ENCODE measurements around the gene CEACAM19. TPM values are rescaled to one million over a fixed set of nuclear protein-coding genes. Genes with fewer than 3 reads are reported as not detected.

CEACAM19 gene
- total and polyA plus RNA-seq, 2 of the 8 experiments (the other 6 are each of a cell fraction or from before 2014, with no cell fraction given) = 3.1 to 3.4 TPM

DNA sequence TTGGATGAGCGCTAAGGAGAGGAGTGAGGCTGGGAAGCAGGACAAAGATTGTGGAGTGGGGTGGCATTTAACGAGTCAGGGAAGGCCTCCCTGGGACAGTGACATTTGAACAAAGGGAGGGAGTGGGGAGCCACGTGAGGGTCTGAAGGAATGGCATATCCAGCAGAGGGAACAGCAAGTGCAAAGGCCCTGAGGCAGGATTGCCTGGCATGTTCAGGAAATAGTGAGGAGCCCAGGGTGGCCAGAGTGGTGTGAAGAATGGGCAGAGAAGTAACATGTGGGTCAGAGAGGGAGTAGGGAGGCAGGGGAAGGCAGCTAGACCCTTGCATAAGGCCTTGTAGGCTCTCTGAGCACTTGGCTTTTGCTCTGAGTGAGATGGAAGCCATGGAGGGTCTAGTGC is 42.5 kb upstream of the CEACAM19 start (continued):
- TF ChIP-seq, protein P1, sequence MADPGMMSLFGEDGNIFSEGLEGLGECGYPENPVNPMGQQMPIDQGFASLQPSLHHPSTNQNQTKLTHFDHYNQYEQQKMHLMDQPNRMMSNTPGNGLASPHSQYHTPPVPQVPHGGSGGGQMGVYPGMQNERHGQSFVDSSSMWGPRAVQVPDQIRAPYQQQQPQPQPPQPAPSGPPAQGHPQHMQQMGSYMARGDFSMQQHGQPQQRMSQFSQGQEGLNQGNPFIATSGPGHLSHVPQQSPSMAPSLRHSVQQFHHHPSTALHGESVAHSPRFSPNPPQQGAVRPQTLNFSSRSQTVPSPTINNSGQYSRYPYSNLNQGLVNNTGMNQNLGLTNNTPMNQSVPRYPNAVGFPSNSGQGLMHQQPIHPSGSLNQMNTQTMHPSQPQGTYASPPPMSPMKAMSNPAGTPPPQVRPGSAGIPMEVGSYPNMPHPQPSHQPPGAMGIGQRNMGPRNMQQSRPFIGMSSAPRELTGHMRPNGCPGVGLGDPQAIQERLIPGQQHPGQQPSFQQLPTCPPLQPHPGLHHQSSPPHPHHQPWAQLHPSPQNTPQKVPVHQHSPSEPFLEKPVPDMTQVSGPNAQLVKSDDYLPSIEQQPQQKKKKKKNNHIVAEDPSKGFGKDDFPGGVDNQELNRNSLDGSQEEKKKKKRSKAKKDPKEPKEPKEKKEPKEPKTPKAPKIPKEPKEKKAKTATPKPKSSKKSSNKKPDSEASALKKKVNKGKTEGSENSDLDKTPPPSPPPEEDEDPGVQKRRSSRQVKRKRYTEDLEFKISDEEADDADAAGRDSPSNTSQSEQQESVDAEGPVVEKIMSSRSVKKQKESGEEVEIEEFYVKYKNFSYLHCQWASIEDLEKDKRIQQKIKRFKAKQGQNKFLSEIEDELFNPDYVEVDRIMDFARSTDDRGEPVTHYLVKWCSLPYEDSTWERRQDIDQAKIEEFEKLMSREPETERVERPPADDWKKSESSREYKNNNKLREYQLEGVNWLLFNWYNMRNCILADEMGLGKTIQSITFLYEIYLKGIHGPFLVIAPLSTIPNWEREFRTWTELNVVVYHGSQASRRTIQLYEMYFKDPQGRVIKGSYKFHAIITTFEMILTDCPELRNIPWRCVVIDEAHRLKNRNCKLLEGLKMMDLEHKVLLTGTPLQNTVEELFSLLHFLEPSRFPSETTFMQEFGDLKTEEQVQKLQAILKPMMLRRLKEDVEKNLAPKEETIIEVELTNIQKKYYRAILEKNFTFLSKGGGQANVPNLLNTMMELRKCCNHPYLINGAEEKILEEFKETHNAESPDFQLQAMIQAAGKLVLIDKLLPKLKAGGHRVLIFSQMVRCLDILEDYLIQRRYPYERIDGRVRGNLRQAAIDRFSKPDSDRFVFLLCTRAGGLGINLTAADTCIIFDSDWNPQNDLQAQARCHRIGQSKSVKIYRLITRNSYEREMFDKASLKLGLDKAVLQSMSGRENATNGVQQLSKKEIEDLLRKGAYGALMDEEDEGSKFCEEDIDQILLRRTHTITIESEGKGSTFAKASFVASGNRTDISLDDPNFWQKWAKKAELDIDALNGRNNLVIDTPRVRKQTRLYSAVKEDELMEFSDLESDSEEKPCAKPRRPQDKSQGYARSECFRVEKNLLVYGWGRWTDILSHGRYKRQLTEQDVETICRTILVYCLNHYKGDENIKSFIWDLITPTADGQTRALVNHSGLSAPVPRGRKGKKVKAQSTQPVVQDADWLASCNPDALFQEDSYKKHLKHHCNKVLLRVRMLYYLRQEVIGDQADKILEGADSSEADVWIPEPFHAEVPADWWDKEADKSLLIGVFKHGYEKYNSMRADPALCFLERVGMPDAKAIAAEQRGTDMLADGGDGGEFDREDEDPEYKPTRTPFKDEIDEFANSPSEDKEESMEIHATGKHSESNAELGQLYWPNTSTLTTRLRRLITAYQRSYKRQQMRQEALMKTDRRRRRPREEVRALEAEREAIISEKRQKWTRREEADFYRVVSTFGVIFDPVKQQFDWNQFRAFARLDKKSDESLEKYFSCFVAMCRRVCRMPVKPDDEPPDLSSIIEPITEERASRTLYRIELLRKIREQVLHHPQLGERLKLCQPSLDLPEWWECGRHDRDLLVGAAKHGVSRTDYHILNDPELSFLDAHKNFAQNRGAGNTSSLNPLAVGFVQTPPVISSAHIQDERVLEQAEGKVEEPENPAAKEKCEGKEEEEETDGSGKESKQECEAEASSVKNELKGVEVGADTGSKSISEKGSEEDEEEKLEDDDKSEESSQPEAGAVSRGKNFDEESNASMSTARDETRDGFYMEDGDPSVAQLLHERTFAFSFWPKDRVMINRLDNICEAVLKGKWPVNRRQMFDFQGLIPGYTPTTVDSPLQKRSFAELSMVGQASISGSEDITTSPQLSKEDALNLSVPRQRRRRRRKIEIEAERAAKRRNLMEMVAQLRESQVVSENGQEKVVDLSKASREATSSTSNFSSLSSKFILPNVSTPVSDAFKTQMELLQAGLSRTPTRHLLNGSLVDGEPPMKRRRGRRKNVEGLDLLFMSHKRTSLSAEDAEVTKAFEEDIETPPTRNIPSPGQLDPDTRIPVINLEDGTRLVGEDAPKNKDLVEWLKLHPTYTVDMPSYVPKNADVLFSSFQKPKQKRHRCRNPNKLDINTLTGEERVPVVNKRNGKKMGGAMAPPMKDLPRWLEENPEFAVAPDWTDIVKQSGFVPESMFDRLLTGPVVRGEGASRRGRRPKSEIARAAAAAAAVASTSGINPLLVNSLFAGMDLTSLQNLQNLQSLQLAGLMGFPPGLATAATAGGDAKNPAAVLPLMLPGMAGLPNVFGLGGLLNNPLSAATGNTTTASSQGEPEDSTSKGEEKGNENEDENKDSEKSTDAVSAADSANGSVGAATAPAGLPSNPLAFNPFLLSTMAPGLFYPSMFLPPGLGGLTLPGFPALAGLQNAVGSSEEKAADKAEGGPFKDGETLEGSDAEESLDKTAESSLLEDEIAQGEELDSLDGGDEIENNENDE (IDR thresholded peaks at IDR 0.05; ENCODE audit: insufficient replicate concordance, low read length) = no peak
- TF ChIP-seq BRCA1 (IDR thresholded peaks at IDR 0.05; ENCODE audit: low read depth, low read length) = no peak
- no peak for TF ChIP-seq SAP30 (IDR thresholded peaks at IDR 0.05; ENCODE audit: insufficient read depth, insufficient replicate concordance, low read length)
- no peak for TF ChIP-seq EZH2 (IDR thresholded peaks at IDR 0.05; ENCODE audit: low read depth, low read length, severe bottlenecking)
- no peak for TF ChIP-seq NANOG (IDR thresholded peaks at IDR 0.05; ENCODE audit: insufficient read depth, low read depth, low read length, poor library complexity, severe bottlenecking)
- TF ChIP-seq RNF2 (IDR thresholded peaks at IDR 0.05; ENCODE audit: borderline replicate concordance, low read depth, low read length, missing control alignments, poor library complexity, severe bottlenecking) = no peak
- TF ChIP-seq HDAC2 (IDR thresholded peaks at IDR 0.05; ENCODE audit: borderline replicate concordance in 1 of 2, low read depth in 2 of 2, low read length in 2 of 2) = no peak
- TF ChIP-seq JUND (IDR thresholded peaks at IDR 0.05; ENCODE audit: low read length) = no peak
